Measurements from ENCODE around the gene PGF.
"Not testable (repeated sequence)": the region's sequence is repeated elsewhere in the genome, so short reads cannot be mapped to it uniquely, and the experiment has no call there.

The PGF gene

GRCh38 chr14:74955229-74956026 is at the start of gene PGF:
Gene PGF (minus strand): TSS chr14:74955597. CDS start chr14:74955242, 355 bp downstream.
- DNase-seq, result peak; percentile 1

- no peak for DNase-seq
Measured at GRCh38 chr14:75003250-75004027, 48.0 kb upstream of the PGF start.

- peak; percentile 97 for DNase-seq
Measured at GRCh38 chr14:75002392-75003249, 47.2 kb upstream of the PGF start, which contains the start of gene EIF2B2. Gene EIF2B2 (plus strand): TSS chr14:75002921. CDS start chr14:75002991, 70 bp downstream.

- no peak for DNase-seq
Measured at GRCh38 chr14:75001899-75002298, 46.5 kb upstream of the PGF start.

GRCh38 chr14:75001261-75001660 is 45.9 kb upstream of the PGF start:
- DNase-seq, result no peak

GRCh38 chr14:74995781-74996180 is 40.4 kb upstream of the PGF start:
- not testable (repeated sequence) for DNase-seq

DNA sequence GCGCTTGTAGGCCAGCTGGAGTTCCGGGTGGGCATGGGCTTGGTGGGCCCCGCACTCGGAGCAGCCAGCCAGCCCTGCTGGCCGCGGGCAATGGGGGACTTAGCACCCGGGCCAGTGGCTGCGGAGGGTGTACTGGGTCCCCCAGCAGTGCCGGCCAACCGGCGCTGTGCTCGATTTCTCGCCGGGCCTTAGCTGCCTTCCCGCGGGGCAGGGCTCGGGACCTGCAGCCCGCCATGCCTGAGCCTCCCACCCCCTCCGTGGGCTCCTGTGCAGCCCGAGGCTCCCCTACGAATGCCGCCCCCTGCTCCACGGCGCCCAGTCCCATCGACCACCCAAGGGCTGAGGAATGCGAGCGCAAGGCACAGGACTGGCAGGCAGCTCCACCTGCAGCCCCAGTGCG is 38.8 kb upstream of the PGF start:
- not testable (repeated sequence) for DNase-seq

GRCh38 chr14:74988993-74989392 is 33.6 kb upstream of the PGF start:
- no peak for DNase-seq

GRCh38 chr14:74988131-74988530 is 32.7 kb upstream of the PGF start:
- DNase-seq, result no peak

DNA sequence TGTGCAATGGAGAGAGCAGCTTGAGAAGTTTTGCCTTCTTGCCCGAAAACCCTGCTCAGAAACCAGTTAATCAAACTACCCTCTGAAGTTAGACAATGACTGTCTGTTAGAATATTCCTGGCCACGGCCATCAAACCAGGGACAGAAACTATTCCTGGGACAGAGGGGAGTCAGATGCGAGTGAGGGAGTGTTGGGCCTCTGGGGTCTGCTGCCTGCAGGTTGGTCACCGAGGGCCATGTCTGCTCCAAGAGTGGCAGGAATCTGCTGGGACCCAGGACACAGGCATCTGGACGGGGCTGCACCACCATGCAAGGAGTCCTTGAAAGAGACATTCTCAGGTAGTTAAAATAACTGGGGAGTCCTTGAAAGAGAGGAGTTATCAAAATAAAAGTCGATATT is 30.4 kb upstream of the PGF start:
- DNase-seq, result no peak

GRCh38 chr14:74985028-74985310 is 29.6 kb upstream of the PGF start:
- DNase-seq, result no peak

DNA sequence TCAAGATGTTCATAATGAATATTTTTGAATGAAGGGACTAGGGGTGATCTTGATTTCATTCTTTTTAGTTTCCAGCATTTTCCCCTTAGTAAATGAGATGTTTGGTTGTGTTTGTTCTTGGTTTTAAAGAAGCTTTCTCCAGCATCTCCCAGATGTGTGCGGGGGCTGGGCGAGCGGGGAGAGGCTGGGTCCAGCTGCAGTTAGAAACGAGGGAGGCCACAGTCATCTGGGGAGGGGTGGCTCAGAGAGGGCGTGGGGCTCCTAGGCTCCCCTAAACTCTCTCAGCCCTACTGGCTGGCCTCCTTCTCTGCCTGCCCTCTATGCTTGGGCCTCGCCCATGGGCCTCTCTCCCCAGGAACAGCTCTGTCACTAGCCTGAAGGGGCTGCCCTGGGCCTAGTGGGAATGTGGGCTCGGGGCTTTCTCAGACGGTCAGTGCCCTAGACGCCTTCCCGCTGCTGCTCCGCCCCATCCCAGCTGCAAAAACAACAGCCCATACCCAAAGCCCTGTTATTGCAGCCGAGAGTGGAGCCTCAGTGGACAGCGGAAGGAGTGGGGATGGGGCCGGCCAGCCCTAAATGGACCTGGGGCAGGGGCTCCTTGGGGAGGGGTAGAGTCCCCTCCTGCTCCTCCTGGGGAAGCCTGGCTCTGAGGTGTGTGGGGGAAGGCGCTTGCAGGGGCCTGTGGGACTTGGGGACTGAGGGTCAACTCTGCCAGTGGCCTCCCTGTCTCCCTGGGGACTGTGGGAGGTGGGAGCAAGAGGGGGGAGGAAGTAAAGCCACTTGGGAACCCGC is 29.0 kb upstream of the PGF start:
- no peak for DNase-seq

- no peak for DNase-seq
Measured at GRCh38 chr14:74983343-74983742, 27.9 kb upstream of the PGF start.

- DNase-seq, result no peak
Measured at GRCh38 chr14:74982661-74983060, 27.3 kb upstream of the PGF start.

DNA sequence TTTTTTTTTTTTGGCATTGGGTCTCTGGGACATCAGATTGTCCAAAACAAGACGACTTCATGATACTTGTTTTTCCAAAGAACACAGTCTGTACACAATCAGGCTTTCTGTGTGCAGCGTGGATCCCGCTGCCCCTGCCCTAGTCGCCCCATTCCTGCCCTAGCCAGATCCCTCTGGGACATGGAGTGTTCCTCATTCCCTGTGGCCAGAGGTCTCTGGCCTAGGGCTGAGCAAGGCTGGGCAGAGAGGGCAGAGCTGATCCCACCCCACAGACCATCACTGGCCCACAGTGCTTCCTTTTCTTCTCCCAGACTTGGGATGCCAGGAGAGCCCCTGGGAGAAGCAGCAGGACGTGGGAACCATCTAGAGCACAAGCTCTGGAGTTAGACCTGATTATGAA is 26.4 kb upstream of the PGF start:
- DNase-seq, result no peak

GRCh38 chr14:74981462-74981782 is 26.0 kb upstream of the PGF start:
- no peak for DNase-seq

DNA sequence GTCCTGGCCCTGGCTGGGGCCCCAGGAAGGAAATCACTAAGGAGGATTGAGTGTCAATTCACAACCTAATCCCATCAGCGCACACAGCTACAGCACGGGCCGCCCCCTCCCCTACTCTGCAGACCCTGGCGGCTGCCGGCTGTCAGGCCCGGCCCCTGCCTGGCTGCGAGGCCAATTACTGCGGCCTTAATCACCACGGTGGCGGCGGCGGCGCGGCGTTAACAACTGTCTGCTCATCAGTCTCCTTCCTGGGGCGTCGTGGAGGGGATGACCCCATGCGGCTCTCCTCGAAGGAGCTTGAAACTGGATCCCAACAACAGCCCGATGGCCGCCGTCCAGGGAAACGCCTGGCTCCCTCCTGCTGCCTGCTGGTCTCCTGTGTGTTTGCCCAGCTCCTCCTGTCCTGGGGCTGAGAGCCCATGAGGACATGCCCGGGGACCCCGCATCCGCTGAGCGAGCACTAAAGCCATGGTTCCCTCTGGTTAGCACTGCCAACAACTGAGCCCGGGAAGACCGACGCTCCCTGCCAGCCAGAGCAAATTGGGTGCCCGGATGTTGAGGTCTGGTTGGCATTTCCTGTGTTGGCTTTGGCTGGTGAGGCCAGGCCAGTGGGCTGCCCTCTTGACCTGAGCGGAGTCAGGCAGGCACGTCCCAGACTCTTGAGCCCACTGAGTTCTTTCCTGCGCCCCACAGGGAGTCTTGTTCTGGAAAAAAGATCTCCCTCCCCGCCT is 25.5 kb upstream of the PGF start:
- DNase-seq, result peak; percentile 10

DNA sequence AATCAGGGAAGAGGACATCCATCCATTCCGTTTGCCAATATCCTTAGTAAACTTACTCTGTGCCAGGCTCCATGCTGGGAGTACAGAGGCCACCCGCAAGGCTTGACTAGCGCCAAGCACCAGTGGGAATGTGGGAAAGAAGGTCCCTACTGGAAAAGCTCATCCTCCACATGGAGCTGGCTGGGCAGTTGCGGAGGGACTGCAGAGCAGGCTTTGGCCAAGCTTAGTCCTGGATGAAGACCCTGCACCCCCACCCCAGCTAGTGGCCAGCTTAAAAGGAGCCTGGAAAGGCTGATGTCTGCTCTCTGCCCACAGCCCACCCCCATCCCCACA is 25.0 kb upstream of the PGF start:
- DNase-seq, result no peak

GRCh38 chr14:74979442-74980397 is 24.3 kb upstream of the PGF start:
- DNase-seq, result no peak

- DNase-seq, result no peak
Measured at GRCh38 chr14:74979029-74979428, 23.6 kb upstream of the PGF start.

- no peak for DNase-seq
Measured at GRCh38 chr14:74978416-74978947, 23.1 kb upstream of the PGF start.

All from MV-4-11 (cell line).